CD4-positive, alpha-beta T cell (primary cell): ENCODE measurements around the gene CETN1. TPM values are rescaled to one million over a fixed set of nuclear protein-coding genes. Genes with fewer than 3 reads are reported as not detected.

Source experiments
- ATAC-seq: fragments of 200-7000 bp; cut with Tn5 transposase; one replicate; pipeline ENCODE4 v1.10.0; 2022; ENCODE audit warnings: mild to moderate bottlenecking; ENCODE audit not compliant: poor library complexity
- CTCF ChIA-PET: fragments of 350-600 bp; sonication (Branson Sonifier 250); formaldehyde crosslinking; loops from one replicate; lab custom pipeline; 2021; ENCODE audit warnings: antibody characterized with exemption, inconsistent platforms; lab: Charles Lee
- POLR2A ChIA-PET: fragments of 350-600 bp; sonication (Branson Sonifier 250); formaldehyde crosslinking; loops from one replicate; lab custom pipeline; 2021; ENCODE audit warnings: antibody characterized with exemption, inconsistent platforms; lab: Charles Lee
- DNase-seq, 14 experiments: peaks; one replicate each; pipeline ENCODE4 v3.0.0-alpha.2; 2013 to 2020; ENCODE audit warnings: mixed read lengths in 2 of 14
- H3K27ac ChIP-seq, 2 donors: one replicate each; pipeline versions ENCODE4 v1.5.1 to v1.7.0; 2013; ENCODE audit warnings: low read length in 2 of 2, low read depth in 1 of 2, mild to moderate bottlenecking in 1 of 2
- H3K27me3 ChIP-seq, 2 experiments: 1 replicate in 1 of 2; 2 replicates in 1 of 2; pipeline versions ENCODE4 v1.6.1 to v1.7.0; 2013; ENCODE audit warnings: low read length in 2 of 2, control low read depth in 1 of 2, mild to moderate bottlenecking in 1 of 2, moderate library complexity in 1 of 2; ENCODE audit not compliant: insufficient read depth in 2 of 2, control insufficient read depth in 1 of 2
- H3K36me3 ChIP-seq: one replicate; pipeline ENCODE4 v1.6.1; 2013; ENCODE audit warnings: low read length, control low read depth; ENCODE audit not compliant: insufficient read depth
- H3K4me1 ChIP-seq: one replicate; pipeline ENCODE4 v1.6.1; 2013; ENCODE audit warnings: low read length, control low read depth; ENCODE audit not compliant: insufficient read depth
- H3K4me3 ChIP-seq: one replicate; pipeline ENCODE4 v1.5.1; 2013; ENCODE audit warnings: mild to moderate bottlenecking, low read length, moderate library complexity
- H3K9me3 ChIP-seq, 2 experiments: 1 replicate in 1 of 2; 2 replicates in 1 of 2; pipeline versions ENCODE4 v1.6.1 to v1.7.0; 2013; ENCODE audit warnings: low read length in 2 of 2, mild to moderate bottlenecking in 2 of 2, control low read depth in 1 of 2, moderate library complexity in 1 of 2; ENCODE audit not compliant: control insufficient read depth in 1 of 2, insufficient read depth in 1 of 2
- H3K27ac Mint-ChIP-seq: one replicate; pipeline ENCODE4 v1.8.0; 2020; ENCODE audit warnings: mixed read lengths
- H3K27me3 Mint-ChIP-seq: one replicate; pipeline ENCODE4 v1.8.0; 2021; ENCODE audit warnings: mixed read lengths
- H3K36me3 Mint-ChIP-seq: one replicate; pipeline ENCODE4 v1.8.0; 2021; ENCODE audit warnings: low read depth, mixed read lengths
- H3K4me1 Mint-ChIP-seq: one replicate; pipeline ENCODE4 v1.8.0; 2021; ENCODE audit warnings: low read depth, mixed read lengths
- H3K4me3 Mint-ChIP-seq: one replicate; pipeline ENCODE4 v1.8.0; 2020; ENCODE audit warnings: mild to moderate bottlenecking, mixed read lengths
- H3K9me3 Mint-ChIP-seq: one replicate; pipeline ENCODE4 v1.8.0; 2020; ENCODE audit warnings: mixed read lengths
- intact Hi-C, 2 experiments: fragments of 100-400 bp; cut with DNase I in 1 of 2; cut with micrococcal nuclease in 1 of 2; formaldehyde crosslinking; loops; one replicate each; pipeline versions ENCODE4 v1.15.1 to v1.9.0; 2023 to 2025; cut with DNase I, micrococcal nuclease
- total RNA-seq, 174 experiments: library from RNA in 2 of 174; stranded (reverse) in 2 of 174; gene quantifications; one replicate each; pipeline ENCODE4 v1.2.3 and lab custom pipeline; 2021 to 2026
- TF ChIP-seq, protein P1 (sequence below): fragments of 200-600 bp; IDR thresholded peaks from one replicate; pipeline ENCODE4 v1.8.0; 2022; ENCODE audit warnings: antibody characterized with exemption, mild to moderate bottlenecking

The CETN1 gene
- total RNA-seq, 2 experiments from 2014 or later = not detected

DNA sequence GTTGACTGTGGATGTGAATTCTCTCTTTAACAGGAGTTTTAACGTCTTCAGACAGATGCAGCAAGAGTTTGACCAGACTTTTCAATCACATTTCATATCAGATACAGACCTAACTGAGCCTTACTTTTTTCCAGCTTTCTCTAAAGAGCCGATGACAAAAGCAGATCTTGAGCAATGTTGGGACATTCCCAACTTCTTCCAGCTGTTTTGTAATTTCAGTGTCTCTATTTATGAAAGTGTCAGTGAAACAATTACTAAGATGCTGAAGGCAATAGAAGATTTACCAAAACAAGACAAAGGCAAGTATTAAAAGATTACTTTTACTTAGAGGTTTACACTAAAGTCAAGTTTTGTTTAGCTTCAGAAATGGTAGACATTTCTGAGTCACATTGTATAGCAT lies 47.1 kb downstream of the CETN1 start:
- no peaks in the 10 kb centered on the region for H3K9me3 Mint-ChIP-seq
- H3K4me1 Mint-ChIP-seq = no peaks in the 10 kb centered on the region
- H3K36me3 Mint-ChIP-seq = no peaks in the 10 kb centered on the region
- intact Hi-C loops = no loop called here
- Histone ChIP-seq H3K36me3 (no peaks in the 10 kb centered on the region), H3K4me3 (no peak overlapping the region), H3K27me3 (no peaks in the 10 kb centered on the region), H3K9me3 (no peaks in the 10 kb centered on the region), H3K4me1 (no peaks in the 10 kb centered on the region), H3K27ac (no peak overlapping the region)
- ATAC-seq (no peak), DNase-seq (no peak)
- ChIA-PET POLR2A (no interaction called here), CTCF (no interaction called here)
- no peak overlapping the region for H3K4me3 Mint-ChIP-seq
- H3K27ac Mint-ChIP-seq = no peak overlapping the region
- TF ChIP-seq, protein P1, sequence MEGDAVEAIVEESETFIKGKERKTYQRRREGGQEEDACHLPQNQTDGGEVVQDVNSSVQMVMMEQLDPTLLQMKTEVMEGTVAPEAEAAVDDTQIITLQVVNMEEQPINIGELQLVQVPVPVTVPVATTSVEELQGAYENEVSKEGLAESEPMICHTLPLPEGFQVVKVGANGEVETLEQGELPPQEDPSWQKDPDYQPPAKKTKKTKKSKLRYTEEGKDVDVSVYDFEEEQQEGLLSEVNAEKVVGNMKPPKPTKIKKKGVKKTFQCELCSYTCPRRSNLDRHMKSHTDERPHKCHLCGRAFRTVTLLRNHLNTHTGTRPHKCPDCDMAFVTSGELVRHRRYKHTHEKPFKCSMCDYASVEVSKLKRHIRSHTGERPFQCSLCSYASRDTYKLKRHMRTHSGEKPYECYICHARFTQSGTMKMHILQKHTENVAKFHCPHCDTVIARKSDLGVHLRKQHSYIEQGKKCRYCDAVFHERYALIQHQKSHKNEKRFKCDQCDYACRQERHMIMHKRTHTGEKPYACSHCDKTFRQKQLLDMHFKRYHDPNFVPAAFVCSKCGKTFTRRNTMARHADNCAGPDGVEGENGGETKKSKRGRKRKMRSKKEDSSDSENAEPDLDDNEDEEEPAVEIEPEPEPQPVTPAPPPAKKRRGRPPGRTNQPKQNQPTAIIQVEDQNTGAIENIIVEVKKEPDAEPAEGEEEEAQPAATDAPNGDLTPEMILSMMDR = no peak
- peaks cover 12% of the 10 kb centered on the region for H3K27me3 Mint-ChIP-seq

DNA sequence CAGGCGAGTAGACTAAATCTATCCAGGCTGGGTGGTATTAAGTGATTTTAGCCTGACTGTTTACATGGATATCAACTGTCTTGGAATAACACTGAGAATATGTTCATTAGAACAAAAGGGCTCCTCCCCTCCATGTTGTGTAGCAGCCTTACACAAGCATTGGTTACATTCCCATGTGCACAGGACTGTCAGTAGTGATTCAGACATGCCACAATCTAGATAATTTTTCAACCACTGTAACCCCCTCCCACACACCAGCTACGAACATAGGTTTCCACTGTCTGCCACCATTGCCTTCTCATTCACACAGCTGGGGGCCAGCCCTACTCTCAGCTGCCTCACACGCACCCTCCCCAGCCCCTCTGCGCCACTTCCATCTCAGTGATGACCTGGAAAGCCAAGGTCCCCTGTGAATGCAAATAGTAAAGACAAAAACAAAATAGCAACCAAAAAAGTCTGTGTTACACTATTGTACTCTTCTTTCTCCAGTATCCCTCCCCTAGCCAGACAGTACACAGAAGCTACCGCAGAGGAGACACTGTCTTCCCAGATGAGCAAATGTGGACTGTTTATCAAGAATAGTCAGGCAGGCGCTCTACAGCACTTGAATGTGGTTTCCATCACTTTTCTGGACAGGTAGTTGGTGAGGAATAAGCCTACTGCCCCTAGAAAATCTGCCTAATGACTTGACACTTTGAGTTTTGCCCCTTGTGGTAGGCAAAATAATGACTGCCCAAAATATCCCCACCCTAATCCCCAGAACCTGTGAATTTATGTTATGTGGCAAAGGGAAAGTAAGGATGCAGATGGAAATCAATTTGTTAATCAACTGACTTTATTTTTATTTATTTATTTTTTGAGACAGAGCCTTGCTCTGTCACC lies 49.3 kb downstream of the CETN1 start:
- intact Hi-C loops = no loop called here
- Histone ChIP-seq H3K9me3 (no peaks in the 10 kb centered on the region), H3K4me3 (no peak overlapping the region), H3K36me3 (no peaks in the 10 kb centered on the region), H3K27ac (no peak overlapping the region), H3K27me3 (no peaks in the 10 kb centered on the region), H3K4me1 (no peaks in the 10 kb centered on the region)
- H3K27ac Mint-ChIP-seq = no peak overlapping the region
- no peak overlapping the region for H3K4me3 Mint-ChIP-seq
- H3K36me3 Mint-ChIP-seq = no peaks in the 10 kb centered on the region
- ChIA-PET CTCF (no interaction called here), POLR2A (no interaction called here)
- peaks cover 5% of the 10 kb centered on the region for H3K27me3 Mint-ChIP-seq
- TF ChIP-seq, protein P1 = no peak
- ATAC-seq (no peak), DNase-seq (no peak)
- H3K9me3 Mint-ChIP-seq = no peaks in the 10 kb centered on the region
- H3K4me1 Mint-ChIP-seq = no peaks in the 10 kb centered on the region

DNA sequence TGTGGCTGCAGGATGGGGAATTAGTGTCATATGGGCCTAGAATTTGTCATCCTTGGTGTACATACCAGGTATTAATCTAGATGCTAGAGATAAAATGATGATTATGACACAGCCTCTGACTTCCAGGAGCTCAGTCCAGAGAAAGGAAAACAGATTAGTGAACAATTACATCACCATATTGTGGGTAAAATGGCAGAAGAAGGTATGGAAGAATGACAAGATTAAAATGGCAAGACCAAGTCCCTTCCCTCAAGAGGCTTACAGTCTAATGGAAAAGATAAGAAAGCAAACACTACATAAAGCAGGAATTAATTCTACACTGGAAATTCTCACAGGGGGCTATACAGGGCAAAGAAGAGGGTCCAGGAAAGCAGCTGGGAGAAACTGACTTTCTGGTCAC lies 51.4 kb downstream of the CETN1 start:
- no peaks in the 10 kb centered on the region for H3K36me3 ChIP-seq
- H3K4me3 ChIP-seq = no peak overlapping the region
- DNase-seq = no peak
- Mint-ChIP-seq H3K36me3 (no peaks in the 10 kb centered on the region), H3K27ac (no peak overlapping the region), H3K4me1 (no peaks in the 10 kb centered on the region), H3K27me3 (peaks cover 5% of the 10 kb centered on the region), H3K4me3 (no peak overlapping the region), H3K9me3 (no peaks in the 10 kb centered on the region)
- ChIA-PET CTCF (no interaction called here), POLR2A (no interaction called here)
- TF ChIP-seq, protein P1 = no peak
- no peaks in the 10 kb centered on the region for H3K9me3 ChIP-seq
- H3K4me1 ChIP-seq = no peaks in the 10 kb centered on the region
- H3K27ac ChIP-seq = no peak overlapping the region
- intact Hi-C loops = no loop called here
- H3K27me3 ChIP-seq = no peaks in the 10 kb centered on the region
- ATAC-seq = no peak

Other genes with a start within 250 kb of the CETN1 start
- gene COLEC12, start 79.7 kb upstream of the CETN1 start, total RNA-seq = not detected
- gene CLUL1, start 16.6 kb downstream of the CETN1 start, total RNA-seq = not detected
- gene TYMS, start 77.3 kb downstream of the CETN1 start, total RNA-seq = 1 to 10 TPM; 1.1 to 1.5 TPM
- 10 to 100 TPM; 37.8 to 40.1 TPM for gene ENOSF1, start 132.2 kb downstream of the CETN1 start, total RNA-seq
- gene YES1, start 231.9 kb downstream of the CETN1 start, total RNA-seq = 10 to 100 TPM; 17.6 to 19.8 TPM